Naive thymus-derived CD4-positive, alpha-beta T cell (primary cell): Measurements from ENCODE around the gene SPAG6. TPM values are rescaled to one million over a fixed set of nuclear protein-coding genes. Genes with fewer than 3 reads are reported as not detected.

ENCODE experiments used
- polyA plus RNA-seq, 2 donors: library from polyadenylated mRNA; unstranded; fragments of 300-500 nt; fragmentation: Illumina TruSeq; gene quantifications; one replicate each; pipeline ENCODE4 v1.2.3, GENCODE V29; 2021
- total RNA-seq, 6 experiments: library from RNA in 5 of 6; stranded (reverse) in 5 of 6; gene quantifications; 1 replicate in 5 of 6; 2 replicates in 1 of 6; pipeline ENCODE4 v1.2.3 and lab custom pipeline; 2021 to 2026

SPAG6 gene
- total and polyA plus RNA-seq, 7 experiments from 2014 or later: 0.46 to 0.93 TPM; not detected in 5

Other genes with a start within 250 kb of the SPAG6 start
- gene EBLN1, start 127.5 kb upstream of the SPAG6 start, total RNA-seq: not detected
- gene EBLN1, start 127.5 kb upstream of the SPAG6 start, polyA plus RNA-seq: not detected
- 10 to 100 TPM; 33.9 to 83.7 (median 51.2) TPM for gene COMMD3, start 29.1 kb upstream of the SPAG6 start, total RNA-seq
- gene COMMD3, start 29.1 kb upstream of the SPAG6 start, polyA plus RNA-seq: 10 to 100 TPM; 60.0 to 67.8 TPM
- 10 to 100 TPM; 42.4 to 80.5 (median 55.3) TPM for gene BMI1, start 24.4 kb upstream of the SPAG6 start, total RNA-seq
- gene BMI1, start 24.4 kb upstream of the SPAG6 start, polyA plus RNA-seq: 10 to 100 TPM; 26.1 to 28.0 TPM